Endothelial cell of umbilical vein (primary cell): Measurements from ENCODE around the gene ZNF91. TPM values are rescaled to one million over a fixed set of nuclear protein-coding genes. Genes with fewer than 3 reads are reported as not detected.

Experiments
- BruUV-seq: library from RNA; stranded (reverse); fragments of 400-500 nt; replicated peaks from 2 replicates; lab custom pipeline; 2021; lab: Mats Ljungman, UMichigan
- CTCF ChIA-PET: fragments of 300-600, 350-600 bp; sonication (Branson Sonifier 250); formaldehyde crosslinking; loops from one replicate; lab custom pipeline; 2021; ENCODE audit warnings: antibody characterized with exemption, inconsistent platforms; lab: Charles Lee
- POLR2A ChIA-PET: fragments of 300-600, 350-600 bp; sonication (Branson Sonifier 250); formaldehyde crosslinking; loops from one replicate; lab custom pipeline; 2021; ENCODE audit warnings: antibody characterized with exemption, inconsistent platforms; lab: Charles Lee
- DNase-seq: peaks from one replicate; pipeline ENCODE4 v3.0.0-alpha.2; 2011; ENCODE audit warnings: low read depth, low spot score
- FAIRE-seq: peaks from 2 replicates; lab custom pipeline; 2011; peaks lifted over from hg19 to GRCh38; lab: Jason Lieb, UNC
- H2AFZ ChIP-seq: 2 replicates; pipeline ENCODE4 v1.6.0; 2012; ENCODE audit warnings: low read depth, low read length, control low read depth, inconsistent platforms
- H3K27ac ChIP-seq: 2 replicates; pipeline ENCODE4 v1.5.1; 2011; ENCODE audit warnings: low read depth, mild to moderate bottlenecking, control low read depth, low read length, moderate library complexity; ENCODE audit not compliant: insufficient read depth
- H3K27me3 ChIP-seq, 2 experiments: 2 replicates each; pipeline versions ENCODE4 v1.6.0 to v1.6.1; 2011; ENCODE audit warnings: low read length in 2 of 2, mixed read lengths in 1 of 2; ENCODE audit not compliant: control insufficient read depth in 2 of 2, insufficient read depth in 2 of 2
- H3K36me3 ChIP-seq, 2 experiments: 2 replicates in 1 of 2; 3 replicates in 1 of 2; pipeline ENCODE4 v1.5.1; 2011; ENCODE audit warnings: low read length in 2 of 2, mild to moderate bottlenecking in 1 of 2, moderate library complexity in 1 of 2; ENCODE audit not compliant: control insufficient read depth in 2 of 2, insufficient read depth in 2 of 2; ENCODE audit errors: extremely low read depth in 1 of 2
- H3K4me1 ChIP-seq: 3 replicates; pipeline ENCODE4 v1.5.1; 2011; ENCODE audit warnings: mild to moderate bottlenecking, low read length; ENCODE audit not compliant: control insufficient read depth, insufficient read depth; ENCODE audit errors: extremely low read depth
- H3K4me2 ChIP-seq: 2 replicates; pipeline ENCODE4 v1.6.1; 2011; ENCODE audit warnings: low read length, control low read depth, mixed read lengths; ENCODE audit not compliant: insufficient read depth
- H3K4me3 ChIP-seq, 3 experiments: fragments of 200-600 bp in 1 of 3; sonication (generic), shearing (Covaris generic) in 1 of 3; replicated peaks in 1 of 3; 2 replicates each; pipeline ENCODE4 v1.5.1; 2011 to 2016; ENCODE audit warnings: control low read depth in 3 of 3, low read length in 3 of 3, mild to moderate bottlenecking in 2 of 3, inconsistent platforms in 1 of 3, low read depth in 1 of 3, moderate library complexity in 1 of 3; ENCODE audit not compliant: insufficient read depth in 1 of 3
- H3K79me2 ChIP-seq: 2 replicates; pipeline ENCODE4 v1.6.0; 2012; ENCODE audit warnings: low read length, inconsistent platforms; ENCODE audit not compliant: control insufficient read depth, insufficient read depth
- H3K9ac ChIP-seq: replicated peaks from 2 replicates; pipeline ENCODE3; 2011; ENCODE audit warnings: low read length, control low read depth; ENCODE audit not compliant: insufficient read depth; ENCODE audit errors: extremely low read depth
- H3K9me1 ChIP-seq: replicated peaks from 3 replicates; pipeline ENCODE4 v1.6.0; 2011; ENCODE audit warnings: mild to moderate bottlenecking, low read length; ENCODE audit not compliant: control insufficient read depth, insufficient read depth; ENCODE audit errors: extremely low read depth
- H3K9me3 ChIP-seq: replicated peaks from 2 replicates; pipeline ENCODE4 v1.5.1; 2012; ENCODE audit warnings: low read length, inconsistent platforms; ENCODE audit not compliant: control insufficient read depth, insufficient read depth
- H4K20me1 ChIP-seq: replicated peaks from 2 replicates; pipeline ENCODE3; 2011; ENCODE audit warnings: mild to moderate bottlenecking, low read length; ENCODE audit not compliant: control insufficient read depth, insufficient read depth; ENCODE audit errors: extremely low read depth
- CTCF ChIP-seq, 2 donors: IDR thresholded peaks; 1 replicate in 1 of 2; 2 replicates in 1 of 2; pipeline ENCODE4 v1.5.1; 2011; ENCODE audit warnings: low read length in 2 of 2, mild to moderate bottlenecking in 2 of 2, moderate library complexity in 2 of 2, control low read depth in 1 of 2, inconsistent platforms in 1 of 2, low read depth in 1 of 2; ENCODE audit not compliant: insufficient read depth in 1 of 2; ENCODE audit errors: extremely low read depth in 1 of 2
- JUN ChIP-seq: IDR thresholded peaks from 2 replicates; pipeline ENCODE4 v1.6.1; 2011; ENCODE audit warnings: borderline replicate concordance, low read depth; ENCODE audit not compliant: insufficient read length, insufficient read depth
- POLR2AphosphoS5 ChIP-seq: IDR thresholded peaks from 2 replicates; pipeline ENCODE4 v1.6.1; 2012; ENCODE audit warnings: low read depth, mild to moderate bottlenecking, control low read depth, low read length, moderate library complexity; ENCODE audit not compliant: insufficient read depth
- dilution Hi-C: fragments of 300-500 bp; cut with MboI; formaldehyde crosslinking; loops from one replicate; pipeline ENCODE4 v1.15.0; 2019; ENCODE audit warnings: low sequenced_read_pairs; ENCODE audit not compliant: extremely low pct_ligation_motif_present
- intact Hi-C: fragments of 100-400 bp; cut with micrococcal nuclease; formaldehyde crosslinking; loops from one replicate; pipeline ENCODE4 v1.10.0; 2022
- polyA plus RNA-seq, 4 experiments: library from polyadenylated mRNA; depleted of rRNA in 3 of 4; stranded (reverse) in 3 of 4; unstranded in 1 of 4; fragments of >200 nt; gene quantifications; 2 replicates each; pipeline versions ENCODE4 v1.2.1 to v1.2.3, GENCODE V29; 2011 to 2012; ENCODE audit warnings: missing spikeins in 1 of 4
- total RNA-seq: library from RNA; stranded (reverse); gene quantifications from 2 replicates; pipeline ENCODE4 v1.2.3, GENCODE V29; 2021

ZNF91 gene
- total and polyA plus RNA-seq, 2 donors (not counting 3 experiments of a cell fraction or from before 2014, with no cell fraction given): 9.6 to 17.0 TPM

DNA sequence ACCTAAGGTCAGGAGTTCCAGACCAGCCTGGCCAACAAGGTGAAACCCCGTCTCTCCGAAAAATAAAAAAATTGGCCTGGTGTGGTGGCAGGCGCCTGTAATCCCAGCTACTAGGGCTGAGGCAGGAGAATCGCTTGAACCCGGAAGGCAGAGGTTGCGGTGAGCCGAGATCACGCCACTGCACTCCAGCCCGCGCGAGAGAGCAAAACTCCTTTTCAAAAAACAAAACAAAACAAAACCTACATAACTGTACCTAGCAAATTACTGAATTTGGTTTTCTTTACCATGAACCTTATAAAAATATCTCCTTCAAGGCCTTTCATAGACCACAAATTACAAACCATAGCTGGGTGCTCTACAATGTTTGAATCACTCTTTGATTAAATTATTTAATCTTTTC, 760 bp downstream of the ZNF91 start:
- Histone ChIP-seq H3K4me3 (peak overlapping the region; percentile 60 to 97 (median 97)), H4K20me1 (no peaks in the 10 kb centered on the region), H3K36me3 (no peaks in the 10 kb centered on the region), H3K9me1 (no peaks in the 10 kb centered on the region), H2AFZ (peak overlapping the region; percentile 100), H3K79me2 (peaks cover 28% of the 10 kb centered on the region), H3K4me1 (no peaks in the 10 kb centered on the region), H3K27ac (peak overlapping the region; percentile 99), H3K9ac (peak overlapping the region; percentile 100), H3K4me2 (peak overlapping the region; percentile 94), H3K9me3 (no peaks in the 10 kb centered on the region), H3K27me3 (no peaks in the 10 kb centered on the region)
- intact Hi-C loops: loop anchor here (10.0 kb wide), 1 partner anchor 690 kb away; the partner anchor contains the start of gene ZNF254
- DNase-seq: no peak
- BruUV-seq: no TSS peak
- POLR2A ChIA-PET: interaction anchor here (1.1 kb wide), 1 partner anchor 761 kb away, joined by 3 read pairs; no protein-coding TSS in a partner anchor
- CTCF ChIA-PET: no interaction called here
- TF ChIP-seq CTCF (IDR thresholded peaks at IDR 0.05; ENCODE audit: extremely low read depth in 1 of 2, insufficient read depth in 1 of 2, low read depth in 1 of 2, low read length in 2 of 2) (no peak), JUN (no peak)
- FAIRE-seq: no peak
- dilution Hi-C loops: no loop called here

DNA sequence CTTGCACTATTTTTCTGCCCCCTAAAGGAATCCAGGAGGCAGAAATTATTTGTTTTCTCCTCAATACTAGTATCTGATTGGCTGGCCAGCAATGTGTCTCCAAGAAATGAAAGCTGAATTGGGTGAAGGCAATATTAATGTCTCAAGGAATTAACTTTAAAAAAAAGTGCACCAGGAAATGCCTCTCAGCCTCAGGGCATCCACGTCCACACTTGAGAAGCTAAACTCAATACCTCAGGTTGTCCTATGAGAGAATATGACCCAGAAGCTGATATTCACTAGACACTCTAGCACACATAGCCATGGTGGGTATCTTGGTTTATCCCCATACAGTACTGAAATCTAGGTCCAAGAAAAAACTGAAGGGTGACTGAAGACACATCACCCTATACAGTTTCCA, 2.1 kb downstream of the ZNF91 start:
- H3K27me3 ChIP-seq: no peaks in the 10 kb centered on the region
- ChIA-PET CTCF (no interaction called here), POLR2A (no interaction called here)
- H3K4me1 ChIP-seq: no peaks in the 10 kb centered on the region
- H3K4me3 ChIP-seq: no peak overlapping the region
- H3K36me3 ChIP-seq: no peaks in the 10 kb centered on the region
- H3K4me2 ChIP-seq: no peak overlapping the region
- no peaks in the 10 kb centered on the region for H3K9me3 ChIP-seq
- no peaks in the 10 kb centered on the region for H4K20me1 ChIP-seq
- H3K9ac ChIP-seq: no peak overlapping the region
- peaks cover 39% of the 10 kb centered on the region for H3K79me2 ChIP-seq
- no peak for TF ChIP-seq POLR2AphosphoS5
- H2AFZ ChIP-seq: no peak overlapping the region
- H3K9me1 ChIP-seq: no peaks in the 10 kb centered on the region
- intact Hi-C loops: loop anchor here (10.0 kb wide), 1 partner anchor 692 kb away; the partner anchor contains the start of gene ZNF254
- BruUV-seq: no TSS peak
- H3K27ac ChIP-seq: no peak overlapping the region
- no peak for DNase-seq
- dilution Hi-C loops: no loop called here
- no peak for FAIRE-seq
